Hepatocyte (in vitro differentiated cells): ENCODE results near the gene DLX1. TPM values are rescaled to one million over a fixed set of nuclear protein-coding genes. Genes with fewer than 3 reads are reported as not detected.

Experiments used
- DNase-seq: peaks from one replicate; pipeline ENCODE4 v3.0.0-alpha.2; 2016; ENCODE audit warnings: low spot score
- H2AFZ ChIP-seq: fragments of 200-600 bp; sonication (generic); 2 replicates; pipeline ENCODE4 v1.6.0; 2016; ENCODE audit warnings: antibody characterized with exemption, mild to moderate bottlenecking
- H3K27ac ChIP-seq: fragments of 200-600 bp; sonication (generic); 2 replicates; pipeline ENCODE4 v1.5.1; 2016; ENCODE audit warnings: mild to moderate bottlenecking
- H3K27me3 ChIP-seq: fragments of 200-600 bp; sonication (generic); 2 replicates; pipeline ENCODE4 v1.6.1; 2016
- H3K36me3 ChIP-seq: fragments of 200-600 bp; sonication (generic); replicated peaks from 2 replicates; pipeline ENCODE4 v1.5.1; 2016; ENCODE audit warnings: low read depth; ENCODE audit not compliant: insufficient read depth
- H3K4me1 ChIP-seq: fragments of 200-600 bp; sonication (generic); 2 replicates; pipeline ENCODE4 v1.5.1; 2016; ENCODE audit warnings: mild to moderate bottlenecking, moderate library complexity; ENCODE audit not compliant: insufficient read depth
- H3K4me2 ChIP-seq: fragments of 200-600 bp; sonication (generic); 2 replicates; pipeline ENCODE4 v1.6.0; 2016
- H3K4me3 ChIP-seq: fragments of 200-600 bp; sonication (generic); 2 replicates; pipeline ENCODE4 v1.5.1; 2016; ENCODE audit warnings: mild to moderate bottlenecking
- H3K79me2 ChIP-seq: fragments of 200-600 bp; sonication (generic); 2 replicates; pipeline ENCODE4 v1.6.0; 2017; ENCODE audit warnings: mild to moderate bottlenecking
- H3K9me2 ChIP-seq: fragments of 200-600 bp; sonication (generic); replicated peaks from 2 replicates; pipeline ENCODE4 v1.6.0; 2017; ENCODE audit warnings: mild to moderate bottlenecking; ENCODE audit not compliant: insufficient read depth
- H3K9me3 ChIP-seq: fragments of 200-600 bp; sonication (generic); 2 replicates; pipeline ENCODE4 v1.5.1; 2016; ENCODE audit warnings: low read depth, mild to moderate bottlenecking
- H4K20me1 ChIP-seq: fragments of 200-600 bp; sonication (generic); 2 replicates; pipeline ENCODE4 v1.6.0; 2016; ENCODE audit warnings: mild to moderate bottlenecking; ENCODE audit not compliant: insufficient read depth, poor library complexity, severe bottlenecking
- CTCF ChIP-seq: fragments of 200-600 bp; sonication (generic); IDR thresholded peaks from 2 replicates; pipeline ENCODE4 v1.5.1; 2016; ENCODE audit warnings: antibody characterized with exemption, mild to moderate bottlenecking; ENCODE audit not compliant: poor library complexity
- EZH2 ChIP-seq: fragments of 200-600 bp; sonication (generic); IDR thresholded peaks from 2 replicates; pipeline ENCODE4 v1.6.1; 2016; ENCODE audit warnings: antibody characterized with exemption, mild to moderate bottlenecking, borderline replicate concordance
- EZH2phosphoT487 ChIP-seq: fragments of 200-600 bp; sonication (generic); IDR thresholded peaks from one replicate; pipeline ENCODE4 v1.6.1; 2018; ENCODE audit warnings: antibody characterized with exemption, mild to moderate bottlenecking, low read depth, moderate library complexity; ENCODE audit not compliant: unreplicated experiment, severe bottlenecking
- WGBS: methylation state at CpG from one replicate; pipeline ENCODE4 v1.1.6; 2016; ENCODE audit warnings: low lambda C conversion rate; ENCODE audit errors: missing lambda C conversion rate; 5-methylcytosine and 5-hydroxymethylcytosine counted together
- polyA plus RNA-seq: library from polyadenylated mRNA; unstranded; fragments of >200 nt; fragmentation: Nextera tagmentation; extraction: Ambion mirVana; gene quantifications from 2 replicates; pipeline ENCODE4 v1.2.1, GENCODE V29; 2016
- total RNA-seq: library from RNA; depleted of rRNA; stranded (reverse); fragments of >200 nt; gene quantifications from 2 replicates; pipeline ENCODE4 v1.2.3, GENCODE V29; 2014

Gene DLX1
- total and polyA plus RNA-seq, 2 experiments from 2014 or later, result not detected

- TF ChIP-seq CTCF (no peak), EZH2 (no peak), EZH2phosphoT487 (no peak)
- no peak for DNase-seq
- Histone ChIP-seq H3K79me2 (no peaks in the 10 kb centered on the region), H3K9me3 (no peaks in the 10 kb centered on the region), H3K4me1 (no peaks in the 10 kb centered on the region), H4K20me1 (no peaks in the 10 kb centered on the region), H3K27ac (no peak overlapping the region), H3K4me3 (no peak overlapping the region), H3K36me3 (no peaks in the 10 kb centered on the region), H2AFZ (no peak overlapping the region), H3K9me2 (no peaks in the 10 kb centered on the region), H3K4me2 (no peak overlapping the region), H3K27me3 (peaks cover 18% of the 10 kb centered on the region)
- 80% methylated on average over 5 of the region's 5 CpGs for WGBS
Observed at GRCh38 chr2:172116107-172116506, 30.8 kb downstream of the DLX1 start.

- H3K4me2 ChIP-seq, result no peak overlapping the region
- no peaks in the 10 kb centered on the region for H3K36me3 ChIP-seq
- no peak overlapping the region for H3K27ac ChIP-seq
- H3K79me2 ChIP-seq, result no peaks in the 10 kb centered on the region
- H3K4me3 ChIP-seq, result no peak overlapping the region
- no peaks in the 10 kb centered on the region for H3K9me3 ChIP-seq
- no peak for DNase-seq
- no peaks in the 10 kb centered on the region for H4K20me1 ChIP-seq
- H3K4me1 ChIP-seq, result no peaks in the 10 kb centered on the region
- TF ChIP-seq CTCF, result no peak
- TF ChIP-seq EZH2phosphoT487, result no peak
- no peak for TF ChIP-seq EZH2
- H2AFZ ChIP-seq, result no peak overlapping the region
- no peaks in the 10 kb centered on the region for H3K9me2 ChIP-seq
- H3K27me3 ChIP-seq, result peaks cover 11% of the 10 kb centered on the region
Observed at GRCh38 chr2:172119089-172119488, 33.8 kb downstream of the DLX1 start.

GRCh38 chr2:172120118-172120517 is 34.8 kb downstream of the DLX1 start:
- 47% methylated on average over 2 of the region's 2 CpGs for WGBS
- Histone ChIP-seq H3K9me3 (no peaks in the 10 kb centered on the region), H4K20me1 (no peaks in the 10 kb centered on the region)

More at GRCh38 chr2:172120118-172120517, 34.8 kb downstream of the DLX1 start:
- Histone ChIP-seq H3K27me3 (peaks cover 11% of the 10 kb centered on the region), H3K36me3 (no peaks in the 10 kb centered on the region), H3K79me2 (no peaks in the 10 kb centered on the region), H3K27ac (no peak overlapping the region), H2AFZ (no peak overlapping the region), H3K9me2 (no peaks in the 10 kb centered on the region), H3K4me2 (no peak overlapping the region), H3K4me1 (no peaks in the 10 kb centered on the region), H3K4me3 (no peak overlapping the region)
- no peak for DNase-seq
- TF ChIP-seq EZH2phosphoT487, result no peak
- TF ChIP-seq CTCF, result no peak
- TF ChIP-seq EZH2, result no peak
